Left hindlimb (tissue), 1 donor: ENCODE data around the gene PLXNB2.

Source experiments
- DNase-seq: peaks from one replicate; pipeline ENCODE4 v3.0.0-alpha.2; 2018

Gene PLXNB2

DNA sequence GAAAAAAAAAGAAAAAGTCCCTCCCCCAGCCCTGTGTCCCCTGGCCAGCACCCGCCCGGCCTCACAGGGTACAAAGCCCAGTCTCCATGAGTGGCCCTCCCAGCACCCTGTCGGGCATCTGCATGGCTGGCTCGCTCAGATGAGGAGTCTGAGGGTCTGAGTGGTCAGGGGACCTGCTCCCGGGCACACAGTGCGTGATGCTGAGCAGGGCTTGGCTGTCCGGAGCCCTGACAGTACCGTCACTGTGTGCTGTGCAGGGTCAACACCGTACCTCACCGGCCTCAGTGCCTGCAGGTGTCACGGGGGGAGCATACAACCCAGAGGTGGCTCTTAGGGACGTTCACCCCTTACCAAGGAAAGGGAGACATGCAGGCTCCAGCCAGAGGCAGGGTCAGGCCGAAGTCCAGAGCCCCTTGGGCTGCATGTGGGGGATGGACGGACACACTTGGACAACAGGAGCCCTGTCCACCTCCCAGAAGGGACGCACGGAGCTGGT is 3.6 kb upstream of the PLXNB2 start:
- peak; percentile 27 for DNase-seq

DNA sequence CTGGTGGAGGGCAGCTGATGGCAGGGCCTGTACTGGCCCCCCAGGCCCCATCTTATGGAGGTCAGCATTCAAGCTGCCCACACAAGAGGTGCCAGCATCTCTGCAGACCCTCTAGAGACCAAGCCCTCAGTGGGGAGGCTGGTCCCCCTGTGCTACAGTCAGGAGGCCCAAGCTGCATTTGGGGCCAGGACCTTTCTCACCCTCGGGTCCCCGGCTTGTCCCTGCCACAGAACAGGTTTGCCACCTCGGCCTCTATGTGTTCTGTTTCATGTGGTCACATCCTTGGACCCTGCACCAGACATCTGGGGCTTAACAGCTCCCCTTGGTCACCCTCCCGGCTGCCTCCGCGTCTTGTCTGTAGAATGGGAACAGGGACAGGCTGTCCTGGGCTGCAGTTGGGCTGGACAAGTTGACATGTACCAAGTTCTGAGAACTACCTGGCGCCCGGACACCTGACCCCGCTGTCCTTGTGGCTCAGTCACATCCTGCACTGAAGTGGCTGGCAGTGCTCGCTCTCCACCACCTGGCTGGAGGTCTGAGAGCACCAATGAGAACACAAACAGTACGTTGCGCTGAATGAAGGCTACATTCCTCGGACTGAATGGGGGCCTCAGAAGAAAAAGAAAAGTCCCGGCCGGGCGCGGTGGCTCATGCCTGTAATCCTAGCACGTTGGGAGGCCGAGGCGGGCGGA is 2.7 kb upstream of the PLXNB2 start:
- peak; percentile 23 for DNase-seq

- DNase-seq = no peak
These were observed 2.1 kb upstream of the PLXNB2 start for GRCh38 chr22:50309601-50309991.

DNA sequence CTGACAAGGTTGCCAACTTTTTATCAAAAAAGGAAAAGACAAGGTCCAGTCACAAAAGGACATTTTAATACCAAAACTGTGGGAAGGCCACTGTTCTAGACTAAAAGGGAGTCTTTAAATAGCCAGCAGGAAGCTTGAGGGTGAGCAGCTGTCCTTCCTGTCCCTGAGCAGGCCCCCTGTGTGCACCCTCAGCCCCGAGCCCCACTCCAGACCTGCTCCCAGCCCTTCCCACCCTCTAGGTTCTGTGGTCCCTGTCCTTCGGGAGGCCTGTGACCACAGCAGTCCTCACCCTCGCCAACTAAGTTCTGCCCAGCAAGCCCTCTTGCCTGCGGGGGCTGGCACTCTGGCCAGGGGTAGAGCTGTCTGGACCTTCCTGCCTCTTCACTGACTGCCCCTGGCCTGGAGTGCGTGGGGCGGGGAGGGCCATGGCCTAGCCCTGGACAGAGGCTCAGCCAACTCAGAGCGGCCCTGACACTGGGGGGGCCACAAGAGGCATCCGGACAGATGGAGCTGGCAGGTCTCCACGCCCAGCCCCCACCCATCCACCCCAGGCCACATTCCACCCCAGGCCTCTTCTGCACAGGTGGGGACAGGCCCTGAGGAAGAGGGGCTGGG is 1.6 kb upstream of the PLXNB2 start:
- DNase-seq = peak; percentile 67

GRCh38 chr22:50308597-50308935 is 1.1 kb upstream of the PLXNB2 start:
- peak; percentile 85 for DNase-seq

DNA sequence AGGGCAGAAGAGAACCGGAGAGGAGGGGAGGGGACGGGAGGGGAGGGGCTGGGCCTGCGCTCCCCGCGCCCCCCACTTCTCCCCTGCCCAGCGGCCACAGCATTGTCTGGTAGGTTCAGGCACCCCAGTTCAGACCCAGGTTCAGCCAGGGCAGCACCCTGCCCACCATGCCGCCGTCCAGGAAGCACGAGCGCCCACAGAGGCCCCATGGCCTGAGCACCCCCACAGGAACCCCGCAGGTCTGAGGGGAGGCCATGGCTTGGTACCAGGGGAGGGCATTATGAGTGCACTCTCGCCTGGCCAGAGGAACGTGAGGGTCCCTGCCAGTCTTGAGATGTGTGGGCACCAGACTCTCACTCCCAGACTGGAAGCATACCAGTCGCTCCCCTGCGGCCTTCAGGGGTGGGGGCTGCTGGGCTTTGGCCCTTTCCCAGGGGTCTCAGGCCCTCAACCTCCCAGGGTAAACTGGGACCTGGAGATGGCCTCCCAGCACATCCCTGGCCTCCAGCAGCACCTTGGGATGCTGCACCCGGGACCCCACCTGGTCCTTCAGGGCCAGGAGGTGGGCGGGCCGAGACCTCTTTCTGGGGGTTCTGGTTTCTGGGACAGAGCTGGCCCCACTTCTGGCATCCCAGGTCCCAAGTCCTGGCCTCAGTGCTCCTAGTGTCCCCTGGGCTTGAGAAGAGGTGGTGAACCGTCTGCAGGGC is 597 bp upstream of the PLXNB2 start:
- peak; percentile 66 for DNase-seq

GRCh38 chr22:50305923-50306566 is 1.4 kb downstream of the PLXNB2 start:
- peak; percentile 88 for DNase-seq

DNA sequence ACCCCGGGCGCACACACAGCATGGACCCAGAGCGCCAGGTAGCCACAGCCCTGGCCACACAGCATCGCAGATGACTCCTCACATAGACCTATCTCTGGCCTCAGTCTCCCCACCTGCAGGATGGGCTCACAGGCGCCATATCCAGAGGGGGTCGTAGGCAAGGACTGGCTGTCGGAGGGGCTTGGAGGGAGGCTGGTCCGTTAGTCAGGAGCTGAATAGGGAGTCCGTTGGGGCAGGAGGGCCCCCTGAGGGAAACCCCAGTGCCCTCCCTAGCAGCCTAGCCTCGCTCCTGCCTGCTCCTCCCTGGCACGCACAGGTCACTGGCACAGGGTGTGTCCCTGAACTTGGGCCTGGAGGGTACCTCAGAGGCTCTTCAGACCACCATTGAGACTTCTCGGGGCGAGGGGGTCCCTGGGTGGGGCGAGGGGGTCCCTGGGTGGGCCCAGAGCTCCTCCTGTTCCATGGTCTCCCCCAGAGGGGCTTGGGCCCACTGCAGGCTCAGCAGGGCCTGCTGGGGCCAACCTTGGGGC is 2.0 kb downstream of the PLXNB2 start:
- no peak for DNase-seq

- no peak for DNase-seq
These were observed 2.7 kb downstream of the PLXNB2 start for GRCh38 chr22:50304528-50305392.

- DNase-seq = no peak
These were observed 3.5 kb downstream of the PLXNB2 start for GRCh38 chr22:50303848-50304527.

DNA sequence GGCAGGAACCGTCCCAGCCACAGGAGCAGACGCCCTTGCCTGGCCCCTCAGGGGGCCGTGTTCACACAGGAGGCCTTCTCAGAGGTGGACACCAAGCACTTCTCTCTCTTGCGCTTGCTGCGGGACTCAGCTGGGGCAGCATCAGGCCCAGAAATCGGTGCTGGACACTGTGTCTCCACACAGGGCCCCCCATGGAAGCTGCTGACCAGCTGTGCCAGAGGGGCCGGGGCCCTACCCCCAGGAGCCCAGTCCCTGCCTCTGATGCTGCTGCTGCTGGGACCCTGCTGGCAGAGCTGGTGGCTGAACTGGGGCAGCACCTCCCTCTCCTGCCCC is 4.0 kb downstream of the PLXNB2 start:
- DNase-seq = no peak

DNA sequence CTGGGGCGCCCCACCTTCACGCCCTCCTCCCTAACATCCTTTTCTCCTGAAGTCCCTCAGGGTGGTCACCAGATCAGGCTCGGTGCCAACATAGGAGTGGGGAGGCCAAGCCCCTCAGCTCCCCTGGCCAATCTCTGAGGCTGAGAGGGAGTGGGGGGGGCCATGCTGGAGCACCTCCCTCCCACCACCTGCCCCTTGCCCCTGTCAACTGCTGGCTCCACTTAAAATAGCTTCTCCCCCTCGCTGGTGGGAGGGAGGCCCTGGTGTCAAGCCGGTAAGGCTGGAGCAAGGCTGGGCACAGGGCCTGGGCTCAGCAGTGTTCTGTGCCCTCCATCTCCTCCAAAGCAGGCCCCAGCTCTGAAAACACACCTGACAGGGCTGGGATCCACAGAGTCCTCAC is 4.9 kb downstream of the PLXNB2 start:
- DNase-seq = no peak

DNA sequence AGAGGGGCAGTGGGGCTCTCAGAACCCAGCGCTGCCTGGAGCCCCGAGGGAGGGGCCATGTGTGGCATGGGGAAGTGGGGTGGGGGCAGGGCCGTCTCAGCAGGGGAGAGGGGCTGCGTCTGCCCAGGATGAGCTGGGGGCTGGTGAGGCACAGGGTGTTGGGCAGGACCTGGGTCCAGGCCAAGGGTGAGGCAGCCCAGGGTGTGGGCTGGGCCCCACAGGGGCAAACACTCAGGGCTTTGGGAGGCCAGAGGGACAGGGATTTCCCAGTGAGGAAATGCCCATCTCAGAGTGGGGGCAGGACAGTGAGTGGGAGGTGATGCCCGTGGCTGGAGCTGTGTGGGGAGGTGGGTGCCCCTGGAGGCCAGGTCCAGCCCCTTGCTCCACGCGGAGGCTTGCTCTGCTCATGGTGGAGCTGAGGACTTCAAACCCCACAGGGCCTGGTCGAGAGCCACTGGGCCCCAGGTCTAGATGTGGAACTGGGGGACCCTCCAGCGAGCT is 5.4 kb downstream of the PLXNB2 start:
- no peak for DNase-seq

- peak; percentile 86 for DNase-seq
These were observed 5.9 kb downstream of the PLXNB2 start for GRCh38 chr22:50301581-50301991.

DNA sequence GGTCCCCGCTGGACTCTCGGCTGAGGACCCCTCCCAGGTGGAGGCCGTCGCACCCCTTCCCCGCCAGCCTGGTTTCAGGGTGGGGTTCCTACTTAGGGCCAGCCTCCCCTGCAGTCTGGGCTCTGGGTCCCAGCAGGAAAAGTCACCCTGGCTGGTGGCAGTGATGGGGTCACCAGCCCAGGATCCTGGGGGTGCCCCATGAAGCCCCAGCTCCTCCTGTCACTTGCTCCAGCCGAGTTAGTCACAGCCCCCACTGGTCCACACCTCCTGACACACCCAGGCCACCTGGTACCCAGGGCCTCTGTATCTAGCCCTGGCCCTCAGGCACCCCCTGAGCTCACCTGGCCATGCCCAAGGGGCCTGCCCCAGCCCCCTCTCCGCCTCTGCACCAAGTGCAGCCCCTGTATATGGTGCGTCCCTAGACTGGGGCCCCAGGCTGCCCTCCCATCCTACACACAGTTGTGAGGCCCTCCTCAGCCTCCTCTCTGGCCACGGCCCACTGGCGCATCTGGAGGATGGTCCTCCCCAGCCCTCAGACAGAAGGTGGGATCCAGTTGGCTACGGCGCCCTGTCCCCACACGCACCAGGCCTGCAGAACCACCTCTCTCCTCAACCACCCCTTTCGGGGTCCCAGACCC is 6.7 kb downstream of the PLXNB2 start:
- DNase-seq = no peak

- DNase-seq = no peak
These were observed 7.4 kb downstream of the PLXNB2 start for GRCh38 chr22:50299785-50300619.

DNA sequence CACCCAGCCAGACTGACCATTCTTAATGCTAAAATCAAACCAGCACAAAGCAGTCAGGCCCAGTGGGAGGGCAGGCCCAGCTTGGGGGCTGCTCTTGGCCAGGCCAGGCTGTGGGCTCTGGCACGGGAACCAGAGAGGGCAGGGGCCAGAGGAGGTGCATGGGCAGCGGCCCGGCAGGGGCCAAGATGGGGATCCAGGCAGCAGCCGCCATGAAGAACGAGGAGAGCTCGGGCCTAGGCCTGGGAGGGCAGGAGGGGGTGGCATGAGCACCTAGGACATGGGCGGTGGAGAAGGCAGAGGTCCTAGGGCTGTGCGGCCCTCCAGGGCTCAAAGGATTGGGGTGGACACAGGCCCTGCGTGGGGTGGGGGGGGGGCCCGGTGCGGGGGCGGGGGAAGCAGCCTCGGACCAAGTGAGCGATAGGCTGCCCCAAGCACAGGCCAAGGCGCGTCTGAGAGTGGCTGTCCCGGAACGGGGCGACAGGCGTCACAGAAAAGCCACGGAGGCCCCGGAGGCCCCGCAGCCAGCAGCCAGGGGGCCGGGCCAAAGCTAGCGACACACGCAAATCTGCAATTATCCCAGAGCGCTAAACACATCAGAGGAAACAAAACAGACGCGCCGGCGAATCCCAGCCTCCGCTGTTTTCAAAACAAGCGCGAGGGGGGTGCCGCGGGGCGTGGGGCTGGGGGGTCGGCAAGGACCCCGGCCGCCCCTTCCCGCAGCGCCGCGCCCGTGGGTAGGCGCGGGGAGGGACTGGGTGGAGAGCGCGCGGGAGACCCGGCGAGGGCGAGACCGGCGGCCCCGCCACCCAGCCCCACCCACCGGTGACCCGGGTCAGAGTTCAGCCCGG is 8.3 kb downstream of the PLXNB2 start:
- peak; percentile 70 for DNase-seq

- DNase-seq = no peak
These were observed 9.2 kb downstream of the PLXNB2 start for GRCh38 chr22:50298266-50298637.
